ENCODE data around the gene ZNF761.
"Not testable (repeated sequence)": the region's sequence is repeated elsewhere in the genome, so short reads cannot be mapped to it uniquely, and the experiment has no call there.

Gene ZNF761

DNA sequence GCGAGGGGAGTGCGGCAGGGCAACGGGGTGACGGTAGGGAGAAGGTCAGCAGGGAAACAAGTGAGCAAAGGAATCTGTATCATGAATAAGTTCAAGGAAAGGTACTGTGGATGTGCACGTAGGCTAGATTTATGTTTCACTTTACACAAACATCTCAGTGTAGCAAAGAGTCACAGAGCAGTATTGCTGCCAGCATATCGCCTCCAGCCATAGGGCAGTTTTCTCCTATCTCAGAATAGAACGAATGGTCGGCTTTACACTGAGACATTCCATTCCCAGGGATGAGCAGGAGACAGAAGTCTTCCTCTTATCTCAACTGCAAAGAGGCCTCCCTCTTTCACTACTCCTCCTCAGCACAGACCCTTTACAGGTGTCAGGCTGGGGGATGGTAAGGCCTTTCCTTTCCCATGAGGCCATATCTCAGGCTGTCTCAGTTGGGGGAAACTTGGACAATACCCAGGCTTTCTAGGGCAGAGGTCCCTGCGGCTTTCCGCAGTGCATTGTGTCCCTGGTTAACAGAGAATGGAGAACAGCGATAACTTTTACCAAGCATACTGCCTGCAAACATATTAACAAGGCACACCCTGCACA is 28.4 kb downstream of the ZNF761 start:
- DNase-seq (ENCODE audit: low read depth) = not testable (repeated sequence)

DNA sequence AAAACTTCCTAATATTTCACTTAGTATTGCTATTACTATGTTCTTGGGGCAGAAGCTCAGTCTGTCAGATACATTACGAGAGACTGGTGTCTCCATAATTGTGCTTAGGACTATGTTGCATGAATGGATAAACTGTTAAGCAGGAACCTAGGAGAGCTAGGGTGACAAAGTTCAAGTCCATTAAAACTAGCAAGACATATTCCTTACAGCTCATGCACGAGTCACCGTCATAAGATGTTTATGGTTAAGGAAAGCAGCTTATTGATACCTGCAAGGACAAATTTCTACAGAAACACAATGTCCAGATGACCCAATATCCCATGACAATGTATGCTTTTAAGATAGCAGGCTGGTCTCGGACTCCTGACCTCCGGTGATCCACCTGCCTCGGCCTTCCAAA is 30.1 kb downstream of the ZNF761 start:
- no peak for DNase-seq (ENCODE audit: low read depth)

DNA sequence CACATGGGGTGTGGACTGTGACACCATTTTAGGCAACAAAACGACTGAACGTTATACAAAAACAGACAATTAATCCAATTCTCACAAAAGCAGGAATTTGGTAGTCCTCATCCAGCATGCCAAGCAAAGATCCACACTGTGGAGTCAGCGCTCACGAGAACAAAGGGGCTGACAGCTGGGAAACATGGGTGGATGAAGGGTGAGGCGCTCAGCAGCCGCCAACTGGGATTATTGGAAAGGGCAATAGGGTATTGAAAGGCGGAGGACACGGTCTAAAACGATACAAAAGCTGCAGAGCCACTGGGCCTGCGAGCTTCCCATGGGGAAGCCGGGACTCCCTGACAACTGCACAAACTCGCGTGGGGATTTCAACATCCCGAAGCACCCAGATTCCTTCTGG is 31.1 kb downstream of the ZNF761 start:
- DNase-seq (ENCODE audit: low read depth) = no peak

DNA sequence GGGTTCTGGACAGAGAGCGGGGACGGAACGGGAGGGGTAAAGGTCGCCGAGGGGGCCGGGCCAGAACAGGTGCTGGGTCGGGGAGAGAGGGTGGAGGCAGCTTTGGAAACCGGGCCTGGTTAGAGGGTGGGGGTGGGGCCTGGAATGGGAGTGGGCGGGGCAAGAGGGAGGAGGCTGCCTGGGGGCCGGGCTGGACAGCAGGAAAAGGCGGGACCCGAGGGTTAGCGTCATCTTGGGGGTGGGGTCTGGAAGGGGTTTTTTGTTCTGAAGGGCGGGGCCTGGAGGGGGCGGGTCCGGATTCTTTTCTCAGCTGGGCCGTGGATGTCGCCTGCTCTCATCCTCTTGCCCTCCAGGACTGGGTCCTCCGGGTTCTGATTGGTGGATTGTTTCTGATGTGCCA is 31.5 kb downstream of the ZNF761 start:
- DNase-seq (ENCODE audit: low read depth) = no peak

DNA sequence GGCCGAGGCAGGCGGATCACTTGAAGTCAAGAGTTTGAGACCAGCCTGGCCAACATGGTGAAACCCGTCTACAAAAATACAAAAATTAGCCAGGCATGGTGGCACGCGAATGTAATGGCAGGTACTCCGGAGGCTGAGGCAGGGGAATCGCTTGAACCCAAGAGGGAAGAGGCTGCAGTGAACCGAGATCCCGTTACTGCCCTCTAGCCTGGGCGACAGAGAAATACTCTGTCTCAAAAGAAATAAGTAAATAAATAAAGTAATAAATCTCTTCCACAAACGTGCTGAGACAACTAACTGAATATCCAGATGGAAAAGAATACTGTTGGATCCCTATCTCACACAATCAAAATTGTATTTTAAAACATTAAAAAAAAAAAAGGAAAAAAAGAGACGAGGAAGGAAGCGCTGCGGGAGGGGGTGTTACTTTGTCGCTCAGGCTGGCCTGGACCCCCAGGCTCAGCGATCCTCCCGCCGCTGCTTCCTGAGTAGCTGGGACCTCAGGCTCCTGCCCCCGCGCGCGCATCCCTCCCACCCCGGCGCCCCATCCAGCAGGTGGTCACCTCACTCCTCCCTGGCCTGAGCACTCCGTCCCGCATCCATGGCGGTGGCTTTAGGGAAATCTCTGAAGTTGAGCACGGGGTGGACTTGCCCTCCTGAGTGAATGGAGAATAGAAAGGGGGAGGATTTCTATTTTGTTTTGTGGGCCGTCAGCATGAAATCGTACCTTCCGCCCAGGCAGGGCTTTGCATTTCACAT is 35.1 kb downstream of the ZNF761 start:
- DNase-seq (ENCODE audit: low read depth) = peak; percentile 1

DNA sequence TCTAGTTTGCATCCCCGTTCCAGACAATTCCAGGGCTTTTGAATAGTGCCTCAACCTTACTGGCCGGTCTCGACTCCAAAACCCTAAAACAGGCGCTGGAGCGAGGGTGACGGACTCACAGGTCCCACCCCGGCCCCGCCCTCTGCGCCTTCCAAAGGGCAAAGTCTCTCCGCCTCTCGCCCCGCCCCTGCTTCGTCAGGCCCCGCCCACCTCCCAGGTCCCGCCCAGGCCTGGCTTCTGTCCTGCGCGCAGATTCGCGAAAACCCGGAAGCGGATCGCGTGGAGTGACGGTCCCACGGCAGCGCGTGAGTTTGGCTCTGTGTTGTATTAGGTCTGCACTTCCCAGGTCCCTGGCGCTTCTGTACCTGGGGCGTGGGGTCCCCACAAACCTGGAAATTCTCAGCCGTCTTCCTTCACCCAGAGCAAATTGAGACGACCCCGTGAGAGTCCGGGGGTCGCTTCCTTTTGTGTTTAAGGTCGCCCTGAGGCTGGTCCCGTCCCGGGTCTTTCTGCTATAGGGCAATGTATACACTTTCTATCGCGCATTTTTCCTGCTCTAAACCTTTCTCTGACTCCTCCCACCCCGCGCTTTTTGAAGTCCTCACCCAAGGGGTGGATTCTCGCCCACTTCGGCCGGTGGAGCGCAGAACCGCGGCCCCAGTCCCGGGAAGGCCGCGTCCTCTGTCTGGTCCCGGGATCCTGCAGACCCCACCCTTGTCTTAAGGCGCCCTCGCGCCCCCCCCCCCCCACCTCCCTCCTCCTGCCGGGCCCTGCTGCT is 35.9 kb downstream of the ZNF761 start, which contains the start of gene ZNF813:
Gene ZNF813, plus strand, starts transcription at position 249 of the 778 bp plus-strand sequence. CDS start 16,090 bp downstream, outside the sequence.
- peak; percentile 89 for DNase-seq (ENCODE audit: low read depth)

DNA sequence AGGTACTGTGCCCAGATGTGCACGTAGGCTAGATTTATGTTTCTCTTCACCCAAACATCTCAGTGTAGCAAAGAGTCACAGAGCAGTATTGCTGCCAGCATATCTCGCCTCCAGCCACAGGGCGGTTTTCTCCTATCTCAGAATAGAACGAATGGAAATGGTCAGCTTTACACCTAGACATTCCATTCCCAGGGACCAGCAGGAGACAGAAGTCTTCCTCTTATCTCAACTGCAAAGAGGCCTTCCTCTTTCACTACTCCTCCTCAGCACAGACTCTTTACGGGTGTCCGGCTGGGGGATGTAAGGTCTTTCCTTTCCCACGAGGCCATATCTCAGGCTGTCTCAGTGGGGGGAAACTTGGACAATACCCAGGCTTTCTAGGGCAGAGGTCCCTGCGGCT is 36.8 kb downstream of the ZNF761 start:
- not testable (repeated sequence) for DNase-seq (ENCODE audit: low read depth)

DNA sequence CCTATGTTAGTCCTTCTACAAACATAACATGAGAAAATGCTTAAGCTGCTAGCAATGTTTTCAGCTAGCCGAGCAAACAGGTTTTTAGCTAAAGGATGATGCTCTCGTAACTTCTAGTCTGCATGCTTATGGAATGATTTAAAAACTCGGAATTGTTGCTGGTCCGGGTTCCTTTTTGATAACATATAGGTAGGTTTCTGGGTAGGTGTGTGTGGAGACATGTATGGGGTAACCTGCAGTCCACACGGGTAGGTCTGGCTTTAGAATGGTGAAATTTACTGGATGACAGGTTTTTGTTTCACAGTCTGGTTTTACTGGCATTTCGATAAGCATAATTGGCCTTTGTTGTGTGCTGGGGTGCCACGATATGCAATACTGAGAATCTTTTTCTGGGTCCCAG is 40.1 kb downstream of the ZNF761 start:
- no peak for DNase-seq (ENCODE audit: low read depth)

DNA sequence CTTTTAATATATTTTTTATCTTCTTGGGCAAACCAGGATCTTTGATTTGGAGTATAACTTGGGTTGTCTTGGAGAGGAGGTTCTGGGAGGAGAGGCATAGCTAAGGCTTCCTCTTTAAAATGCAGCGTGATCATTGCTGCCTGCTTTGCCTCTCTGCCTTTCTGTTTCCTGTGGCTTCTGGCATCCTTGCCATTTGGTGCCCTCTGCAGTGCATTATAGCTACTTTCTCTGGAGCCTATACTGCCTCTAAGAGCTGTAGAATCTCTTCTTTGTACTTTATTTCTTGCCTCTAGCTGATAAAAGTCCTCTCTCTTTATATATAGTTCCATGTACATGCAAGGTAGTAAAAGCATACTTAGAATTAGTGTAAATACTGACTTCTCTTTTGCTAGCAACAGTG is 43.0 kb downstream of the ZNF761 start:
- DNase-seq (ENCODE audit: low read depth) = not testable (repeated sequence)

DNA sequence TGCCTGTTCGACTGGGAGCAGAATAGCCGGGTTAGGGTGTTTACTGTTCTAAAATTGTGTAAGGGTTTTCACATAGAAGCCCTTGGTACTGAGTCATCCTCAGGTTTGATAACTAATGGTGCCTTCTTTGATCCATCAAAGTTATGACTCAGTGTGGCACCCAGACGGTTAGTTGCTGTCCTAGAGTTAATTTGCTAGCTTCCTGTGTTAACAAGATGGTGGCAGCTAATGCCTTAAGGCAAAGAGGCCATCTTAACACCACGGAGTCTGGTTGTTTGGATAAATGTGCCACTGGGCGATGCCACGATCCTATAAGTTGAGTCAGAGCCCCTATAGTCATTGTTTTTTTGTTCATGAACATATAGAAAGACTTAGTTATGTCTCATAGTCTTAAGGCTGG is 43.7 kb downstream of the ZNF761 start:
- not testable (repeated sequence) for DNase-seq (ENCODE audit: low read depth)

DNA sequence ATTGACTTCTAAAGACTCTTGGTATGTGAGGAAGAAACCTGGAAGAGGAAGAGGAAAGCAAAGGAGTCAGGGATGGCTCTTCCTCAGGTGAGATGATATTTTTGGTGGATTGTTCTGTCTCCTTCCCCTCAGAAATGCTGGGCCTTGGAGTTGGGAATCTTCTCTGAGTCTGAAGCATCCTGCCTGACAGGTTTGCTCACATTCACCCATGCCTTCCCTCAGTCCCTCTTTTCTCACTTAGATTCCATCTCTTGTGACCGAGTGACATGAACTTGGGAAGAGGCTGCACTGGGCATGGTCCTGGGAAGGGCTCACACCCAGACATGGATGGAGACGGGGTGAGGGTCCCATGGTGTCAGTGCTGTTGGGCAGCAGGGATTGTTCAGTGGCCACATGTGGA is 52.0 kb downstream of the ZNF761 start:
- DNase-seq (ENCODE audit: low read depth) = not testable (repeated sequence)

DNA sequence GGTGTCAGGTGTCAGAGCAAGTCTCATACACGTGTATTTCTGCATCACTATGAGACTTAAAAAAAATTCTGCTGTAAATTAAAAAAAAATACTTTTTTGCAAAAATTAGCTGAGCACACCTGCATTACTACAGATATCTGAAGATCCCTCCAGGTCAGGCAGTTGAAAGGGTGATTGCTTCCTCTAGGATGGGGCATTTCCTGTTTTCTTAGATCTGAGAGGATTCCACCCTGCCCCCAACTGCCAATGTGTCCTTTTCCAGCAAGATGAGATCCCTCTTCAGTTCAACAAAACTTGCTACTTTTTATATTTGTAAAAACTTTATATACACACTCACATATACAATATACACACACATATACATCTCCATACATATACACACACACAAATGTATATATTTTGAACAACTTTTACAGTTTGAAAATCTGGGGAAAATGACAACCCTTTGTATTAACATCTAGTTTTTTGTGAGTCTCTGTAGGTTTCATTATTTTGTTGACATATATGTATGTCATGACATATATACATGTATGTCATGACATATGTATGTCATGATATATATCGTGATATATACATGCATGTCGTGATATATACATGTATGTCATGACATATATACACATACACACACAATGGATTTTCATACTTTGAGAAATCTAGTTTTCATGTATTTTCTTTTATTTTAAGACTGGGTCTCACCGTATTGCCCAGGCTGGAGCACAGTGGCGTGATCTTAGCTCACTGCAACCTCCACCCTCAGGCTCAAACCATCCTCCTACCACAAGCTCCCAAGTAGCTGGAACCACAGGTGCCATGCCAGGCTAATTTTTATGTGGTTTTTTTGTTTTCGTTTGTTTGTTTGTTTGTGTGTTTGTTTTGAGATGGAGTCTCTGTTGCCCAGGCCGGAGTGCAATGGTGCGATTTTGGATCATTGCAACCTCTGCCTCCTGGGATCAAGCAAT is 53.5 kb downstream of the ZNF761 start:
- DNase-seq (ENCODE audit: low read depth) = no peak

DNA sequence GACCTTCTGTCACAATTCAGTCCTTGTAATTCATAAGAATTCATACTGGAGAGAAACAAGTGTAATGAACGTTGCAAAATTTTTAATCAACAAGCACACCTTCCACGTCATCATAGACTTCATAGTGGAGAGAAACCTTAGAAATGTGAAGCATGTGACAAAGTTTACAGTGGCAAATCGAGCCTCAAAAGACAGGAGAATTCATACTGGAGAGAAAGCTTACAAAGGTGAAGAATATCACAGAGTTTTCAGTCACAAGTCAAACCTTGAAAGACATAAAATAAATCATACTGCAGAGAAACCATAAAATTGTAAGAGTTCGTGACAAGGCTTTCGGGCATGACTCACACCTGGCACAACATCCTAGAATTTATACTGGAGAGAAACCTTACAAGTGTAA is 60.4 kb downstream of the ZNF761 start:
- no peak for DNase-seq (ENCODE audit: low read depth)

DNA sequence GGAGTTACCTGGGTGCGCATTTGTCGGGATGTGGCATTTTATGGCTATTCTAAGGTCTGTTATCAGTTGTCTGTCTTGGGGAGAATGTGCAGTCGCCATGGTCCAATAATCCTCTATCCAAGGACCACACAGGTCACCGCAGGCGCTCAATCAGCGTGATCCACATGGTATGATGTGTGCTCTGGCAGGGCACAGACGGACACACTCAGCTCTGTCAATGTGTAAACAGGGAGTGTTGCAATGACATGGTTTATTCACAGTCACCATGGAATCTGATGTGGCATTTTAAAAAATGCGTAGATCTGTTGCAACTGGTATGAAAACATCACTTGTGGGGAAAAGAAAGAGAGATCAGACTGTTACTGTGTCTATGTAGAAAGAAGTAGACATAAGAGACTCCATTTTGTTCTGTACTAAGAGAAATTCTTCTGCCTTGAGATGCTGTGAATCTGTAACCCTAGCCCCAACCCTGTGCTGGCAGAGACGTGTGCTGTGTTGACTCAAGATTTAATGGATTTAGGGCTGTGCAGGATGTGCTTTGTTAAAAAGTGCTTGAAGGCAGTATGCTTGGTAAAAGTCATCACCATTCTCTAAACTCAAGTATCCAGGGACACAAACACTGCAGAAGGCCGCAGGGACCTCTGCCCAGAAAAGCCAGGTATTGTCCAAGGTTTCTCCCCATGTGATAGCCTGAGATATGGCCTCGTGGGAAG is 65.7 kb downstream of the ZNF761 start:
- not testable (repeated sequence) for DNase-seq (ENCODE audit: low read depth)

DNA sequence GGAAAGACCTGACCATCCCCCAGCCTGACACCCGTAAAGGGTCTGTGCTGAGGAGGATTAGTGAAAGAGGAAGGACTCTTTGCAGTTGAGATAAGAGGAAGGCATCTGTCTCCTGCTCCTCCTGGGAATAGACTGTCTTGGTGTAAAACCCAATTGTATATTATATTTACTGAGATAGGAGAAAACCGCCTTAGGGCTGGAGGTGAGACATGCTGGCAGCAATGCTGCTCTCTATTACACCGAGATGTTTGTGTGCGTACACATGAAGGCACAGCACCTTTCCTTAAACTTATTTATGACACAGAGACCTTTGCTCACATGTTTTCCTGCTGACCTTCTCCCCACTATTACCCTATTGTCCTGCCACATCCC is 66.2 kb downstream of the ZNF761 start:
- not testable (repeated sequence) for DNase-seq (ENCODE audit: low read depth)

DNA sequence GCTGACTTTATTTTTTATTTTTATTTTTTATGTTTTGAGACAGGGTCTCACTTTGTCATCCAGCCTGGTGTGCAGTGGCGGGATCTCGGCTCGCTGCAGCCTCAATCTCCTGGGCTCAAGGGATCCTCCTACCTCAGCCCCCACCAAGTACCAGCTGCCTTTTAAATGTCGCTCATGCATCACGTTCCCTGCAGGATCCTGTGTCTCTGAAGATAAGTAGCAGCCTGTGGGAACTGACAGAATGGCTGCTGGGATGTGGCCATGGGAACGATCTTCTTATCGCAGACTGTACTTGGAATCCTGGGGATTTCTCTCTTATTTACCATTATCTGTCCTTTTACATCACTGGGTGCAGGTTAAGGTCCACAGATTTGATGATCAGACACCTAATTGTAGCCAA is 71.4 kb downstream of the ZNF761 start:
- not testable (repeated sequence) for DNase-seq (ENCODE audit: low read depth)

DNA sequence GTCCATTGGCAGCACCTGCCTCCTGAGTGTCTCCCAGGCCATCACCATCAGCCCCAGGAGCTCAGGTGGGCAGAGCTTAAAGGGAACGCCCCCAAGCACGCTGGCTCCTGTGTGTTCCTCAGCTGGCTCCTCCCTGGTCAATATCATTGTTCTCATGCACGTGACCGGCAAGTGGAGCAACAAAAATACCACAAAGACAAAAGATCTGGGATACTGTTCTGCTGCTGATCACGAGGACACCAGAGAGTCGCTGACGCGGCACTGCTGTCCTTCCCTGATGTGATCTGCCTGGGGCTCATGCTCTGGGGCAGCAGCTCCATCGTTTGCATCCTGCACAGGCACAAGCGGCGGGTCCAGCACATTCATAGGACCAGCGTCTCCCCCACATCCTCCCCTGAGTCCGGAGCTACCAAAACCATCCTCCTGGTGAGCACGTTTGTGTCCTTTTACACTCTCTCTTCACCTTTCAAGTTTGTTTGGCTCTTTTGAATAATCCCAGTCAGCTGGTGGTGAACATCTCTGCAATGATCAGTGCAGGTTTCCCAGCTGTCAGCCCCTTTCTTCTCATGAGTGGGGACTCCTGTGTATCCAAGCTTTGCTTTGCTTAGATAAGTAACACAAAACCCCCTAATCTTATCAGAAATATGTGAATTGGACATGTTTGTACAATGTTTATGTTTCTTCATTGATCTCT is 72.0 kb downstream of the ZNF761 start:
- not testable (repeated sequence) for DNase-seq (ENCODE audit: low read depth)

DNA sequence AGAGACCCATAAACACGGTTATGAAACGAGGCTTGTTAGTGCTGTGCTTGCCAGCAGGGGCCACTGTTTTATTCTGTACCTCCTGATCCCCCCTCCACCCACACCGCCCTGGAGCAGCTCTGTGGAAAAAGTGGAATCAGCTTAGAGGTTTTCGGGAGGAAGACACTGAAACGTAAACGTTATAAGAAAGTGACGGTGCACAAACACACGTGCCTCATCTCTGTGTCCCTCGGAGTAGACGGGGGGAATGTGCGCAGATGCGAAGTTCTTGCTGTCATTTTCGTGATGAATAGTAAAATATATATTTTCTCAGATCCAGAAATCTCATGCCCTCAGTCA is 72.5 kb downstream of the ZNF761 start:
- DNase-seq (ENCODE audit: low read depth) = not testable (repeated sequence)

DNA sequence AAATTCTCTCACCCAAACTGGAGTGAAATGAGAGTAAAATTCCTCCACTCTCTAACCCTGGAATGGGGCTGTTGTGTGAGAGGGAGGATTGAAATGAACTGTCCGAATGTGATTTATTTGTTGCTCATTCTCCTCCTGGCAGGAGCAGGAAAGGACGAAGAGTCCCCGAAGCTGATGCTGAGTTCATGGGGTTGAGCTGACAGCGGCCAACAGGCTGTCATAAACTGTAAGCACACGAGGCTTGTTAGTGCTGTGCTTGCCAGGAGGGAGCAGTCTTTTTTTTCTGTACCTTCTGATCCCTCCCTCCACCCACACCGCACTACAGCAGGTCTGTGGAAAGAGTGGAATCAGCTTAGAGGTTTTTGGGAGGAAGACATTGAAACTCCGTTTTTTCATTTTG is 73.1 kb downstream of the ZNF761 start:
- DNase-seq (ENCODE audit: low read depth) = no peak

DNA sequence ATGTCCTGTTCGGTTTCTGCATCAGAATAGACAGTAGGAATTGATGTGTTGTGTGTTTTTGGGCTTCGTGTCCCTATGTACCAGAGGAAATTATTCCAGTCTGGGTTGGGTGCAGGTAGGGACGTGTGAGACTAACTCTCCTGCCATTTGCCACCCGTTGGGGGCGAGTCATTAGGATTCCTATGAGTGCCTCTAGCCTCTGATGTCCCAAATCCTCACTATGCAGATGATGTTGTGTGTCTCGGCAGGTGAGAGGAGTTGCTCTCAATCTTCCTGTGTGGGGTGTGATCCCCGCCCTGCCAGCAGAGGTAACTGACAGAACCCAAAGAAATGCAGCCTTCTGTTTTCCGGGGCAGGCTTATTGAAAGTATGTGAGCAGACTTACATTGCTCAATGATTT is 74.9 kb downstream of the ZNF761 start:
- no peak for DNase-seq (ENCODE audit: low read depth)

Measured in T-helper 22 cell (primary cell).